ENCODE data around the gene ATOH1.

DNA sequence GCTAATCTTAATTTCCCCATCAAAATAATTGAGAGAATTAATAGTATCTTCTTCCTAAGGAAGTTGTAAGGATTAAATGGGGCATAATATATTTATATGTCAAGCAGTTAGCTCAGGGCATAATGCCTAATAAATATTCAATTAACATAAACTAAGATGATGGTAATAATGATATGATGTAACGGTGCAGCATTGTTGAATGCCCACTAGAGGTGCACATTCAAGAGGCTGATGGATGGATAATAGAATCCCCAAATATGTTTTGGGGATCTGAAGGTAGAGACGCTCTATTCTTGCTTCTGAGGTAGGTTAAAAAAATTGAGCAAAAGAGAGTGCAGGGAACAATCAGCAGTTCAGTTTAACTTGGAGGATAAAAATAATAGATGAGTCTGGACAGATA is 37.1 kb downstream of the ATOH1 start:
- no peak for TF ChIP-seq POLR2A (IDR thresholded peaks at IDR 0.05; ENCODE audit: low read length)
- no peak for TF ChIP-seq GATA1 (IDR thresholded peaks at IDR 0.05; ENCODE audit: low read depth, low read length)
